ENCODE measurements around the gene ZSWIM9. TPM values are rescaled to one million over a fixed set of nuclear protein-coding genes. Genes with fewer than 3 reads are reported as not detected.

ZSWIM9 gene
- total RNA-seq = 10 to 100 TPM; 10.2 to 13.3 TPM

DNA sequence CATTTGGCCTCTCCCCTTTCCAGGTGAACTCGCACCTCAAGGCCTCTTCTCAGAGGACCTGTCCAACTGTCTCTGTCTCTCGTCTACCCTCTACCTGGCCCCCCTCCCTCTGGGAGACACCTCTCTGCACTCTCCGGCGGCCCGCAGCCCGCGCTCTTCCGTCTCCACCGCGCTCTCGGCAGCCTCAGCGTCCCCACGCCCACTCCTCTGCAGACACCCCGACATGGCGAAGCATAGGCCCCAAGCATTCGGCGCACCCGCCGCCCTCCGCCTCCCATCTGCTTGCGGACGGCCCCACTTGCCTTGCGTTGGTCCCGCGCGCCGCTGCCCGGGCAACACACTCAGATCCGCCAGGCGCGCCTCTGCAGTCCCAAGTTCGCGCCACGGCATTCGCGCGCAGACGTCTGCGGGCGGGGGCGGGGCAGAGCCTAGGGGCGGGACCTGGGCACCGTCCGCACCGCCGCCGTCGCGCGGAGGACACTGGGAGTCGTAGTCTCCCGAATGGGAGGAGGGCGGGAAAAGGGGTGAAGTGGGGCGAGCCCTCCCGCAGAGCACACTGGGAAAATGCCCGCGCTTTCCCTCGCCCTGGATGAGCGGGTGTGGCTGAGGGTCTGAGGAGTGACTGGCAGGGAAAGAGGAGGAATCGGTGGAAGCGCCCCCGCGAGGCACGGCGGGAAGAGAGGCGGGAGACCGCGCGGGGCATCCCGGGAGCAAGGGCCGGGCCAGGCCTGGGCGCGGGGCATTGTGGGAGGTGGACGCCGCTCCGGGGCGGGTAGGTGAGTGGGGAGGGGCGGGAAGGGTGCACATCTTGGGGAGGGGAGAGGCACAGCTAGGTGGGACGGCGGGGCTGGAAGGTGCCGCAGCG lies at the start of gene ZSWIM9, which contains the start of gene LIG1:
Gene ZSWIM9 (plus strand): TSS at position 742 of the 865 bp plus-strand sequence. CDS start 1,123 bp downstream, outside the sequence.
Gene LIG1 (minus strand): TSS at position 406 of the 865 bp plus-strand sequence. CDS start 4,778 bp downstream, outside the sequence.
- Mint-ChIP-seq H3K27me3 (no peaks in the 10 kb centered on the region), H3K9me3 (no peaks in the 10 kb centered on the region), H3K4me3 (peak within 1 kb of the TSS; percentile 99), H3K36me3 (peaks cover 30% of the 10 kb centered on the region), H3K4me1 (peaks cover 31% of the 10 kb centered on the region), H3K27ac (peak within 1 kb of the TSS; percentile 99)
- peak; percentile 88 for ATAC-seq (ENCODE audit: low read depth)
- POLR2A ChIA-PET = interaction anchor here (0.6 to 3.5 kb wide), 8 partner anchors 15 to 1641 kb away, joined by 3 to 25 read pairs (median 3); partner anchors contain the start of genes PLA2G4C, SYNGR4 and TMEM143
- peak; percentile 95 for DNase-seq

DNA sequence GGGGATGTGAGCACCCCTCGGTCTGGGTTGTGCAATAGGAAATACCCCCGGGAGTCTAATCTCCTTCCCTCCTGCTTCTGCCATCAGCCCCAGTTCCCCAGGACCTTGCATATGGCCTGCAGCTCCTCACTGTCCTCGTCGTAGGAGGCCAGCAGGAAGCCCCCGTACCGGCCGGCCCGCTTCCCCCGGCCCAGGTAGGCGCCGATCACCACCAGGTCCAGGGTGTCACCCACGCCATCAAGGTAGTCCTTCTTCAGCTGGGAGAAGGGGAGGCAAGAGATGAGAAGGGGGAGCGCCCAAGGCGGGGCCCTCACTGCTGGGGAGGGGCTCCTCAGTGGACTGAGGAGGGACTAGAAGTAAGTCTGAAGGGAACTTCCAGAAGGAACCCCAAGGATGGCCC lies 49.4 kb upstream of the ZSWIM9 start:
- Mint-ChIP-seq H3K27ac (no peak overlapping the region), H3K36me3 (peaks cover 34% of the 10 kb centered on the region), H3K4me1 (peaks cover 12% of the 10 kb centered on the region), H3K4me3 (no peak overlapping the region), H3K9me3 (no peaks in the 10 kb centered on the region), H3K27me3 (no peaks in the 10 kb centered on the region)
- ATAC-seq (ENCODE audit: low read depth) = no peak
- no peak for DNase-seq
- POLR2A ChIA-PET = no interaction called here

GRCh38 chr19:48121909-48122371 lies 48.5 kb upstream of the ZSWIM9 start:
- Mint-ChIP-seq H3K4me1 (peaks cover 12% of the 10 kb centered on the region), H3K4me3 (no peak overlapping the region), H3K27me3 (no peaks in the 10 kb centered on the region), H3K9me3 (no peaks in the 10 kb centered on the region), H3K27ac (peak overlapping the region; percentile 77), H3K36me3 (peaks cover 40% of the 10 kb centered on the region)
- ATAC-seq (ENCODE audit: low read depth) (no peak), DNase-seq (no peak)
- POLR2A ChIA-PET = no interaction called here

DNA sequence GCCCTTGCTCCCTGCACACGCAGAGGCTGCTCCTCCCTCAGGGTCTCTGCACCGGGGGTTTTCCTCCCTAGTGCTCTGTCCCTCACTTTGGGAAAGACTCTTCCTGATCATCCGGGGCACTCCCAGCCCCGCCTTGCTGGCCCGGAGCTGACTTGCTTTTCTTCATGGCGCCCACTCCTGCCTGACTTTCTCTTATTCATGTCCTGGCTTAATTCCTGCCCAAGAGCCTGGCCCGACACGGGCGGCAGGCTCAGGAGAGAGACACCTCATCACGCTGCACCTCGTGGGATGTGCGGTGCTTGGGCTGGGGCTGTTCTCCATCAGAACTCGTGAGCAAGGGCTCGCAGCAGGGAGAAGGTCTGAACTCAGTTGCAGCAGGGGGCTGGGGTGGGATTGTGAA lies 48.1 kb upstream of the ZSWIM9 start:
- no peak overlapping the region for H3K4me3 Mint-ChIP-seq
- H3K27ac Mint-ChIP-seq = peak overlapping the region; percentile 77
- ATAC-seq (ENCODE audit: low read depth) (no peak), DNase-seq (no peak)
- H3K9me3 Mint-ChIP-seq = no peaks in the 10 kb centered on the region
- H3K4me1 Mint-ChIP-seq = peaks cover 12% of the 10 kb centered on the region
- peaks cover 41% of the 10 kb centered on the region for H3K36me3 Mint-ChIP-seq
- no peaks in the 10 kb centered on the region for H3K27me3 Mint-ChIP-seq
- POLR2A ChIA-PET = no interaction called here

DNA sequence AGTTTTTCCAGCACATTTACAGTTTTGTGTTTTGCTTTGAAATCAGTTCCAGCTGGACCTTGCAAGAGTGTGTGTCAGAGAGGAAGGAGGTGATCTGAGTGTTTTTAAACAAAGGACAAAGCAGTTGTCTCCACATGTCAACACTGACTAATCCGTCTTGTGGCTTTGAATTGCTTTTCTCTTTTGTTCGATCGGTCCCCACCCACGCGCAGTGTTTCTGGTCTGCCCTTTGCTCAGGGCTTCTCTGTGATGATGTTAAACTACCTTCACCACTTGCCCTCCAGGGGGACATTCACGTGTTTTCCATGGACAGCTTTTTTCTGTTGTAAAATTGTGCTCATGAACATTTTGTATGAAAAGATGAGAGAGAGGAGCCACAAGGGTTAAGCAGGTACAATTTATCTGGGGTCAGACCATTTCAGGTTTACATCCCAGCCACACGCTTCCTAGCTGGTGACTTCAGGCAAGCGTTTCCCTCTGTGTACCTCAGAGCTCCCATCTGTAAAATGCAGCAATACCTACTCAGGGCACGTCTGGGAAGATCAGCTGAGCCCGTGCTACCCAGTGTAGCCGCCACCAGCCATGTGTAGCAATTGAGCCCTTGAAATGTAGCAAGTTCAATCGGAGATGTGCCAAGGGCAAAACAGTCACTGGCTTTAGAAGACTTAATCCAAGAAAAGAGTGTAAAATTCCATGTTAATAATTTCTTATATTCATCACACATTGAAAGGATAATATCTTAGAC lies 46.4 kb upstream of the ZSWIM9 start:
- H3K27ac Mint-ChIP-seq = no peak overlapping the region
- peaks cover 49% of the 10 kb centered on the region for H3K36me3 Mint-ChIP-seq
- H3K9me3 Mint-ChIP-seq = no peaks in the 10 kb centered on the region
- ATAC-seq (ENCODE audit: low read depth) = no peak
- peaks cover 8% of the 10 kb centered on the region for H3K4me1 Mint-ChIP-seq
- no peaks in the 10 kb centered on the region for H3K27me3 Mint-ChIP-seq
- no peak for DNase-seq
- no peak overlapping the region for H3K4me3 Mint-ChIP-seq
- POLR2A ChIA-PET = no interaction called here

DNA sequence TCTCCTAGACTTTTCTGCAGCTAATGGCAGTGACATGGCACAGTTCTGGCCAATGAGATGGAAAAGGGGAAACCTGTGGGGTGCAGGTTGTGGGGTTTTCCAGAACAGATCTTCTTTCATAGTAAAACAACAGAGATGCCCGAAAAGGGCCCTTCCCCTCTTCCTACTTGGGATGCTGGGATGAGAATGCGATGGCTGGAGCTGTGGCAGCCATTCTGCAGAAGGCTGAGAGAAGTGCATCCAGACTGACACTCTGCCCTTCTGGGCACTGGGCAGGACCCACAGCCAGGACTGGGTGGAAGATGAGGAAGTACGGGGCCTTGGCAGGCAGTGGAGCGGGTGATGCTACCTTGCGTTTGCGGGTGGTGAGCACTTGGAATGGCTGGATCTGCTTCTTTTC lies 42.9 kb upstream of the ZSWIM9 start:
- Mint-ChIP-seq H3K4me3 (no peak overlapping the region), H3K9me3 (no peaks in the 10 kb centered on the region), H3K4me1 (no peaks in the 10 kb centered on the region), H3K27me3 (no peaks in the 10 kb centered on the region), H3K27ac (no peak overlapping the region), H3K36me3 (peaks cover 52% of the 10 kb centered on the region)
- POLR2A ChIA-PET = interaction anchor here (0.6 kb wide), 1 partner anchor 1570 kb away, joined by 4 read pairs; no protein-coding TSS in a partner anchor
- DNase-seq = no peak
- no peak for ATAC-seq (ENCODE audit: low read depth)

DNA sequence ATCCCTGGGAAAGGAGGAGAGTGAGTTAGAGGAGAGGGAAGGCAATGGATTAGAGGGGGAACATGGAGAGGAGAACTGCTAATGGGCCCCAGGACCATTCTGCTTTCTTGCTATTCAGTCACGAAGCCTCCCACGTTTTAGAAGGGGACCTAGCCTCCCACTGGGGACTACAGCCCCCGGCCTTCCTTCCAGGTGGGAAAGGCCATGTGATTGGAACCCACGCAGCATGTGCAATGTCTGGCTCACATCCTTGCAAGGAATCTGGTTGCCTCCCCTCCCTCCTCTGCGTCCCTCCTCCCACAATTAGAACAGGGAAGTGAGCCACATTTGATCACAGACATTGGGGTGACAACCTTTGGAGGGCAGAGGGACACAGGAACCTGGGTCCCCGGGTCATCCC lies 37.4 kb upstream of the ZSWIM9 start:
- H3K36me3 Mint-ChIP-seq = peaks cover 31% of the 10 kb centered on the region
- no peak for DNase-seq
- no peak overlapping the region for H3K27ac Mint-ChIP-seq
- no peak for ATAC-seq (ENCODE audit: low read depth)
- POLR2A ChIA-PET = no interaction called here
- H3K4me1 Mint-ChIP-seq = no peaks in the 10 kb centered on the region
- H3K4me3 Mint-ChIP-seq = no peak overlapping the region
- no peaks in the 10 kb centered on the region for H3K27me3 Mint-ChIP-seq
- no peaks in the 10 kb centered on the region for H3K9me3 Mint-ChIP-seq

GRCh38 chr19:48135411-48135810 lies 35.1 kb upstream of the ZSWIM9 start:
- no peak overlapping the region for H3K27ac Mint-ChIP-seq
- peaks cover 22% of the 10 kb centered on the region for H3K36me3 Mint-ChIP-seq
- no peaks in the 10 kb centered on the region for H3K9me3 Mint-ChIP-seq
- ATAC-seq (ENCODE audit: low read depth) = no peak
- POLR2A ChIA-PET = no interaction called here
- no peaks in the 10 kb centered on the region for H3K27me3 Mint-ChIP-seq
- H3K4me3 Mint-ChIP-seq = no peak overlapping the region
- DNase-seq = no peak
- H3K4me1 Mint-ChIP-seq = no peaks in the 10 kb centered on the region

GRCh38 chr19:48136547-48136946 lies 33.9 kb upstream of the ZSWIM9 start:
- Mint-ChIP-seq H3K4me3 (no peak overlapping the region), H3K27me3 (no peaks in the 10 kb centered on the region), H3K9me3 (no peaks in the 10 kb centered on the region), H3K36me3 (peaks cover 17% of the 10 kb centered on the region), H3K27ac (no peak overlapping the region), H3K4me1 (no peaks in the 10 kb centered on the region)
- ATAC-seq (ENCODE audit: low read depth) (no peak), DNase-seq (no peak)
- POLR2A ChIA-PET = no interaction called here

GRCh38 chr19:48137411-48137810 lies 33.1 kb upstream of the ZSWIM9 start:
- H3K36me3 Mint-ChIP-seq = peaks cover 13% of the 10 kb centered on the region
- H3K4me3 Mint-ChIP-seq = no peak overlapping the region
- ATAC-seq (ENCODE audit: low read depth) = no peak
- H3K27me3 Mint-ChIP-seq = no peaks in the 10 kb centered on the region
- no peaks in the 10 kb centered on the region for H3K4me1 Mint-ChIP-seq
- POLR2A ChIA-PET = no interaction called here
- H3K27ac Mint-ChIP-seq = no peak overlapping the region
- no peaks in the 10 kb centered on the region for H3K9me3 Mint-ChIP-seq
- DNase-seq = no peak

GRCh38 chr19:48139053-48139452 lies 31.4 kb upstream of the ZSWIM9 start:
- no peak for DNase-seq
- Mint-ChIP-seq H3K9me3 (no peaks in the 10 kb centered on the region), H3K4me1 (no peaks in the 10 kb centered on the region), H3K36me3 (peaks cover 13% of the 10 kb centered on the region), H3K27ac (peak overlapping the region; percentile 52), H3K27me3 (no peaks in the 10 kb centered on the region), H3K4me3 (no peak overlapping the region)
- no peak for ATAC-seq (ENCODE audit: low read depth)
- POLR2A ChIA-PET = no interaction called here

- peaks cover 6% of the 10 kb centered on the region for H3K36me3 Mint-ChIP-seq
- no peak overlapping the region for H3K4me3 Mint-ChIP-seq
- no peak overlapping the region for H3K27ac Mint-ChIP-seq
- no peaks in the 10 kb centered on the region for H3K27me3 Mint-ChIP-seq
- no peaks in the 10 kb centered on the region for H3K9me3 Mint-ChIP-seq
- ATAC-seq (ENCODE audit: low read depth) (no peak), DNase-seq (no peak)
- POLR2A ChIA-PET = interaction anchor here (0.6 kb wide), 1 partner anchor 40 kb away, joined by 3 read pairs; no protein-coding TSS in a partner anchor
- no peaks in the 10 kb centered on the region for H3K4me1 Mint-ChIP-seq
Observed at GRCh38 chr19:48147597-48148175, 22.8 kb upstream of the ZSWIM9 start.

DNA sequence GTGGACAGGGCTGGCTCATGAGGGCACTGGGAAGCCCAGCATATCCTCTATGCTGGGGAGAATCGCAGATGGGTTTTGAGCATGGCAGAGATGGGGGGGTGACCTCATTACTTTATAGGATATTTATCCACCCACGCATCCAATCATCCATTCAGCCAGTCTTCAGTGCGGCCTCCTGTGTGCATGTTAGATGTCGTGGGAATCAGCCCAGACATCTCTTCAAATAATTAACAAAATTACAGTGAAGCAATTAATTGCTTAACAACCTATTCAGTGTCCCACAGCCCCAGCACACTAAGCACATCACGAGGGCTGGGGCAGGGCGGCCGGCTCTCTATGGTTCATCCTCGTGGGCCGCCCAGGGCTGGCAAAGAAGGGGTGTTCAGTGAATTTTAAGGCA lies 21.9 kb upstream of the ZSWIM9 start:
- no peaks in the 10 kb centered on the region for H3K9me3 Mint-ChIP-seq
- ATAC-seq (ENCODE audit: low read depth) (no peak), DNase-seq (no peak)

More for the DNA sequence above, 21.9 kb upstream of the ZSWIM9 start:
- H3K36me3 Mint-ChIP-seq = peaks cover 6% of the 10 kb centered on the region
- no peak overlapping the region for H3K27ac Mint-ChIP-seq
- H3K27me3 Mint-ChIP-seq = no peaks in the 10 kb centered on the region
- POLR2A ChIA-PET = no interaction called here
- H3K4me1 Mint-ChIP-seq = no peaks in the 10 kb centered on the region
- H3K4me3 Mint-ChIP-seq = no peak overlapping the region

All from activated naive CD8-positive, alpha-beta T cell treated with anti-CD3 and anti-CD28 coated beads, Interleukin-2, amount 10 ng/mL, durations not matched to agents 7 days and 5 days (primary cell).